K562 (cell line): Measurements from ENCODE around the gene NTM. TPM values are rescaled to one million over a fixed set of nuclear protein-coding genes. Genes with fewer than 3 reads are reported as not detected.

Experiments used
- ATAC-seq: fragments of 200-7000 bp; cut with Tn5 transposase; 3 replicates; pipeline ENCODE4 v1.9.1; 2020; ENCODE audit warnings: moderate library complexity
- BruUV-seq: library from RNA; stranded (reverse); fragments of 400-500 nt; replicated peaks from 2 replicates; lab custom pipeline; 2021; lab: Mats Ljungman, UMichigan
- CTCF ChIA-PET: fragments of 300-600 bp; formaldehyde crosslinking; extraction: SDS; loops from one replicate; lab custom pipeline; 2021; ENCODE audit warnings: low intra/inter-chr PET ratio; lab: Yijun Ruan, JAX
- POLR2A ChIA-PET: fragments of 300-600, 350-650 bp; sonication (Branson Sonifier 250); formaldehyde crosslinking; extraction: SDS; loops from one replicate; lab custom pipeline; 2021; ENCODE audit warnings: antibody characterized with exemption, inconsistent platforms; lab: Yijun Ruan, JAX
- DNase-seq, 4 experiments: peaks; one replicate each; pipeline versions ENCODE4 v3.0.0 to v3.0.0-alpha.2; 2011 to 2018; ENCODE audit warnings: low spot score in 3 of 4, mixed read lengths in 3 of 4; ENCODE audit errors: extremely low read depth in 1 of 4
- FAIRE-seq: peaks from 2 replicates; lab custom pipeline; 2011; peaks lifted over from hg19 to GRCh38; lab: Jason Lieb, UNC
- H2AFZ ChIP-seq: 2 replicates; pipeline ENCODE4 v1.6.0; 2011; ENCODE audit warnings: low read depth, low read length, control low read depth, inconsistent platforms
- H3K27ac ChIP-seq: fragments of 200-600 bp; 3 replicates; pipeline ENCODE4 v1.8.0; 2011; ENCODE audit warnings: low read depth, mild to moderate bottlenecking, control low read depth, inconsistent platforms, low read length, moderate library complexity, mixed read lengths; ENCODE audit errors: extremely low read depth
- H3K27me3 ChIP-seq, 2 experiments: fragments of 300-600 bp in 1 of 2; 2 replicates in 1 of 2; 3 replicates in 1 of 2; pipeline versions ENCODE4 v1.6.0 to v1.8.0; 2011; ENCODE audit warnings: inconsistent platforms in 2 of 2, low read length in 2 of 2, mild to moderate bottlenecking in 1 of 2, mixed read lengths in 1 of 2, moderate library complexity in 1 of 2; ENCODE audit not compliant: control insufficient read depth in 2 of 2, insufficient read depth in 2 of 2
- H3K36me3 ChIP-seq: fragments of 300-600 bp; 3 replicates; pipeline ENCODE4 v1.8.0; 2011; ENCODE audit warnings: mild to moderate bottlenecking, low read length, inconsistent platforms; ENCODE audit not compliant: control insufficient read depth, insufficient read depth
- H3K4me1 ChIP-seq, 2 experiments: fragments of 200-600 bp in 1 of 2; replicated peaks in 1 of 2; 2 replicates in 1 of 2; 3 replicates in 1 of 2; pipeline versions ENCODE4 v1.5.1 to v1.8.0; 2011; ENCODE audit warnings: inconsistent platforms in 2 of 2, low read length in 2 of 2, mild to moderate bottlenecking in 1 of 2, mixed read lengths in 1 of 2, moderate library complexity in 1 of 2; ENCODE audit not compliant: control insufficient read depth in 2 of 2, insufficient read depth in 2 of 2
- H3K4me2 ChIP-seq: 2 replicates; pipeline ENCODE4 v1.6.1; 2011; ENCODE audit warnings: low read length, control low read depth, inconsistent platforms, mixed read lengths; ENCODE audit not compliant: insufficient read depth
- H3K4me3 ChIP-seq: fragments of 200-600 bp; sonication (generic), shearing (Covaris generic); 2 replicates; pipeline ENCODE4 v1.5.1; 2016; ENCODE audit warnings: control low read depth, inconsistent platforms
- H3K79me2 ChIP-seq: fragments of 200-600 bp; 3 replicates; pipeline ENCODE4 v1.8.0; 2011; ENCODE audit warnings: low read length, inconsistent platforms; ENCODE audit not compliant: control insufficient read depth, insufficient read depth
- H3K9ac ChIP-seq, 2 experiments: 2 replicates each; pipeline versions ENCODE4 v1.6.0 to v1.6.1; 2011; ENCODE audit warnings: low read depth in 2 of 2, low read length in 2 of 2, control low read depth in 1 of 2, inconsistent platforms in 1 of 2, mild to moderate bottlenecking in 1 of 2, mixed read lengths in 1 of 2; ENCODE audit not compliant: insufficient read depth in 1 of 2
- H3K9me1 ChIP-seq: one replicate; pipeline ENCODE4 v1.6.0; 2011; ENCODE audit warnings: inconsistent platforms, mild to moderate bottlenecking, low read length, moderate library complexity; ENCODE audit not compliant: control insufficient read depth, insufficient read depth
- H3K9me3 ChIP-seq: replicated peaks from 2 replicates; pipeline ENCODE4 v1.5.1; 2011; ENCODE audit warnings: low read depth, low read length, inconsistent platforms; ENCODE audit not compliant: control insufficient read depth, insufficient read depth
- H4K20me1 ChIP-seq: replicated peaks from 2 replicates; pipeline ENCODE4 v1.6.1; 2011; ENCODE audit warnings: low read length, inconsistent platforms, mixed read lengths; ENCODE audit not compliant: control insufficient read depth, insufficient read depth
- CCNT2 ChIP-seq: IDR thresholded peaks from 2 replicates; pipeline ENCODE4 v1.6.1; 2011; ENCODE audit warnings: borderline replicate concordance, low read depth, mild to moderate bottlenecking, moderate library complexity, mixed read lengths, low read length; ENCODE audit not compliant: insufficient read length; ENCODE audit errors: extremely low read depth
- ERF ChIP-seq: fragments of 450-650 bp; formaldehyde crosslinking; IDR thresholded peaks from 2 replicates; pipeline ENCODE4 v1.4.0; 2020; ENCODE audit warnings: mild to moderate bottlenecking, mixed read lengths
- RBM34 ChIP-seq: fragments of 200-400 bp; formaldehyde crosslinking; IDR thresholded peaks from 2 replicates; pipeline ENCODE4 v1.6.1; 2018; ENCODE audit warnings: low read length, borderline replicate concordance; ENCODE audit not compliant: insufficient read depth
- ZBTB26 ChIP-seq: fragments of 450-650 bp; formaldehyde crosslinking; IDR thresholded peaks from 2 replicates; pipeline ENCODE4 v1.4.0; 2022; ENCODE audit warnings: missing genetic modification characterization
- ZNF124 ChIP-seq: sonication (generic); formaldehyde crosslinking; IDR thresholded peaks from 2 replicates; pipeline ENCODE4 v1.8.1; 2022; ENCODE audit warnings: missing genetic modification reagents
- ZNF282 ChIP-seq: sonication (generic); formaldehyde crosslinking; IDR thresholded peaks from 2 replicates; pipeline ENCODE4 v1.8.1; 2023; ENCODE audit warnings: missing genetic modification reagents
- WGBS: fragments of 100-300 bp; shearing (Covaris generic); methylation state at CpG from one replicate; pipeline ENCODE4 v1.1.6; 2016; ENCODE audit warnings: low coverage, mixed read lengths; ENCODE audit not compliant: insufficient coverage; ENCODE audit errors: missing lambda C conversion rate; 5-methylcytosine and 5-hydroxymethylcytosine counted together
- in situ Hi-C: fragments of 300-500 bp; cut with MboI; formaldehyde crosslinking; loops from 4 replicates; pipeline ENCODE4 v1.15.0; 2018; ENCODE audit warnings: inconsistent platforms, mixed read lengths
- intact Hi-C: fragments of 100-400 bp; cut with micrococcal nuclease; formaldehyde crosslinking; loops from 2 replicates; pipeline ENCODE4 v1.14.2; 2022
- polyA plus RNA-seq, 8 experiments: library from polyadenylated mRNA; depleted of rRNA in 4 of 8; stranded (reverse) in 5 of 8; unstranded in 3 of 8; fragments of >200 nt; fragmentation: Nextera tagmentation in 2 of 8; fragmentation: Illumina TruSeq in 1 of 8; extraction: Ambion mirVana in 2 of 8; extraction: Trizol in 1 of 8; gene quantifications; 2 replicates each; pipeline versions ENCODE4 v1.2.1 to v1.2.3, GENCODE V29; 2011 to 2014; ENCODE audit warnings: inconsistent platforms in 1 of 8, missing spikeins in 1 of 8
- total RNA-seq, 7 experiments: library from RNA; depleted of rRNA in 6 of 7; stranded (reverse); fragments of >200 nt in 6 of 7; fragmentation: Illumina TruSeq in 2 of 7; extraction: Trizol in 2 of 7; gene quantifications; 2 replicates each; pipeline versions ENCODE4 v1.2.1 to v1.2.3, GENCODE V29; 2011 to 2021; ENCODE audit warnings: low replicate concordance in 1 of 7

The NTM gene
- total and polyA plus RNA-seq, 9 of the 15 experiments (the other 6 are each of a cell fraction or from before 2014, with no cell fraction given), result not detected

GRCh38 chr11:132127900-132128288 is 757.5 kb downstream of the NTM start:
- no peak overlapping the region for H3K27ac ChIP-seq
- no peak overlapping the region for H3K9ac ChIP-seq
- ATAC-seq (no peak), DNase-seq (no peak), FAIRE-seq (no peak)
- no peaks in the 10 kb centered on the region for H3K36me3 ChIP-seq
- BruUV-seq, result no TSS peak
- ChIA-PET POLR2A (no interaction called here), CTCF (no interaction called here)
- H3K9me3 ChIP-seq, result no peaks in the 10 kb centered on the region; the same call in 1 of the 2 replicates
- H3K4me3 ChIP-seq, result no peak overlapping the region
- TF ChIP-seq ZBTB26 (CRISPR knock-in tag) (no peak), ERF (CRISPR knock-in tag) (no peak), ZNF282 (CRISPR knock-in tag) (no peak), CCNT2 (no peak), ZNF124 (CRISPR knock-in tag) (no peak), RBM34 (no peak)
- in situ Hi-C loops, result no loop called here
- no peaks in the 10 kb centered on the region for H3K4me1 ChIP-seq
- no peaks in the 10 kb centered on the region for H3K27me3 ChIP-seq
- no peaks in the 10 kb centered on the region for H4K20me1 ChIP-seq
- no peaks in the 10 kb centered on the region for H3K79me2 ChIP-seq
- H2AFZ ChIP-seq, result no peak overlapping the region
- intact Hi-C loops, result no loop called here
- H3K4me2 ChIP-seq, result no peak overlapping the region
- 0% methylated on average over 2 of the region's 2 CpGs for WGBS
- H3K9me1 ChIP-seq, result no peaks in the 10 kb centered on the region
